Measurements from ENCODE around the gene MLEC.

DNA sequence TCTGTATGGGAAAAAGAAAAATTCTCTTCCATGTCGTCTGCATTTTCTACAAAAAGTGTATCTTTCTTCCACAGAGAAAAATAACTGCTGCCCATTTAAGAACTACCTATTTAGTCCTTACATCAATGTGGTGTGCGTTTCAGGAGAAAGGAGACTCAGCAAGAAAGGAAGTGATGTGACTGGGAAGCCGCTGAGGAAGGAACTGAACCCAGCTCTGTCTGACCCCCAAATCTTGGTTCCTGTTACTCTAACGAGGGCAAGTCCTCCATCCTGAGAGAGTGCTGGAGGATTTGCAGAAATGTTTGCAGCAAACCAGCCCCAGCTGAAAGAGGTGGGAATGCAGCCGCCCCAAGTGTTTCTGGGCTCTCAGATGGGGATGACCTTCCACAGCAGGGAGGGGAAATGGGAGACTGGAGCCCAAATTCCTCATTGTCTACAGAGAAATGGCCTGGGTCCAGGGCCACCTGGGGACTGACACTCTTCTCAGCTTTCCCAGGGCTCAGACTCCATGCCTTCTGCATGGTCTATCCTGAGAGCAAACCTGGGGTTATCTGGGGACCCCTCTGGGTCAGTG is 6.7 kb upstream of the MLEC start:
- TF ChIP-seq, protein P1, sequence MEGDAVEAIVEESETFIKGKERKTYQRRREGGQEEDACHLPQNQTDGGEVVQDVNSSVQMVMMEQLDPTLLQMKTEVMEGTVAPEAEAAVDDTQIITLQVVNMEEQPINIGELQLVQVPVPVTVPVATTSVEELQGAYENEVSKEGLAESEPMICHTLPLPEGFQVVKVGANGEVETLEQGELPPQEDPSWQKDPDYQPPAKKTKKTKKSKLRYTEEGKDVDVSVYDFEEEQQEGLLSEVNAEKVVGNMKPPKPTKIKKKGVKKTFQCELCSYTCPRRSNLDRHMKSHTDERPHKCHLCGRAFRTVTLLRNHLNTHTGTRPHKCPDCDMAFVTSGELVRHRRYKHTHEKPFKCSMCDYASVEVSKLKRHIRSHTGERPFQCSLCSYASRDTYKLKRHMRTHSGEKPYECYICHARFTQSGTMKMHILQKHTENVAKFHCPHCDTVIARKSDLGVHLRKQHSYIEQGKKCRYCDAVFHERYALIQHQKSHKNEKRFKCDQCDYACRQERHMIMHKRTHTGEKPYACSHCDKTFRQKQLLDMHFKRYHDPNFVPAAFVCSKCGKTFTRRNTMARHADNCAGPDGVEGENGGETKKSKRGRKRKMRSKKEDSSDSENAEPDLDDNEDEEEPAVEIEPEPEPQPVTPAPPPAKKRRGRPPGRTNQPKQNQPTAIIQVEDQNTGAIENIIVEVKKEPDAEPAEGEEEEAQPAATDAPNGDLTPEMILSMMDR (IDR thresholded peaks at IDR 0.05; ENCODE audit: low read length): no peak
- no peak for TF ChIP-seq EZH2 (IDR thresholded peaks at IDR 0.05; ENCODE audit: borderline replicate concordance, low read length)

Data from OCI-LY1 (cell line).